GM12878 (cell line): Measurements from ENCODE around the gene HDAC3. TPM values are rescaled to one million over a fixed set of nuclear protein-coding genes. Genes with fewer than 3 reads are reported as not detected.
A peak's percentile ranks its signal among the peaks of the same experiment; 100 is the strongest.

Experiments used
- ATAC-seq: fragments of 200-7000 bp; cut with Tn5 transposase; 3 replicates; pipeline ENCODE4 v1.9.1; 2020; ENCODE audit warnings: mild to moderate bottlenecking, moderate library complexity
- BruUV-seq: library from RNA; stranded (reverse); fragments of 400-500 nt; replicated peaks from 2 replicates; lab custom pipeline; 2021; lab: Mats Ljungman, UMichigan
- CTCF ChIA-PET: fragments of 300-600 bp; sonication (Branson Sonifier 250); formaldehyde crosslinking; extraction: SDS; loops from one replicate; lab custom pipeline; 2021; ENCODE audit warnings: inconsistent platforms; lab: Yijun Ruan, JAX
- POLR2A ChIA-PET: fragments of 350-600 bp; formaldehyde crosslinking; extraction: SDS; loops from one replicate; lab custom pipeline; 2021; ENCODE audit warnings: inconsistent platforms; lab: Charles Lee
- RAD21 ChIA-PET: fragments of 300-600 bp; sonication (Branson Sonifier 250); formaldehyde crosslinking; loops from one replicate; lab custom pipeline; 2023; ENCODE audit warnings: antibody characterized with exemption; ENCODE audit not compliant: unreplicated experiment; lab: Charles Lee
- SMC1A ChIA-PET: fragments of 300-600 bp; sonication (Branson Sonifier 250); formaldehyde crosslinking; loops from one replicate; lab custom pipeline; 2023; ENCODE audit not compliant: unreplicated experiment, uncharacterized antibody; lab: Charles Lee
- DNase-seq: peaks from one replicate; pipeline ENCODE4 v3.0.0-alpha.2; 2011; ENCODE audit warnings: low read depth, low spot score
- FAIRE-seq: peaks from 3 replicates; lab custom pipeline; 2011; peaks lifted over from hg19 to GRCh38; lab: Jason Lieb, UNC
- H2AFZ ChIP-seq: 2 replicates; pipeline ENCODE4 v1.6.0; 2011; ENCODE audit warnings: low read depth, low read length, control low read depth; ENCODE audit not compliant: control insufficient read depth
- H3K27ac ChIP-seq: 2 replicates; pipeline ENCODE4 v1.5.1; 2011; ENCODE audit warnings: control low read depth; ENCODE audit not compliant: control insufficient read depth, insufficient read depth
- H3K27me3 ChIP-seq, 2 experiments: replicated peaks in 1 of 2; 2 replicates each; pipeline versions ENCODE4 v1.6.0 to v1.6.1; 2011; ENCODE audit warnings: low read length in 1 of 2; ENCODE audit not compliant: control insufficient read depth in 2 of 2, insufficient read depth in 2 of 2
- H3K36me3 ChIP-seq, 2 experiments: 2 replicates each; pipeline ENCODE4 v1.5.1; 2011; ENCODE audit warnings: low read length in 1 of 2; ENCODE audit not compliant: control insufficient read depth in 2 of 2, insufficient read depth in 2 of 2
- H3K4me1 ChIP-seq: 2 replicates; pipeline ENCODE4 v1.6.1; 2011; ENCODE audit warnings: mild to moderate bottlenecking, low read length, moderate library complexity, mixed read lengths; ENCODE audit not compliant: control insufficient read depth, insufficient read depth
- H3K4me2 ChIP-seq: 2 replicates; pipeline ENCODE4 v1.6.0; 2011; ENCODE audit warnings: control low read depth; ENCODE audit not compliant: control insufficient read depth, insufficient read depth
- H3K4me3 ChIP-seq: fragments of 200-600 bp; sonication (generic); 2 replicates; pipeline ENCODE4 v1.5.1; 2016
- H3K79me2 ChIP-seq: 2 replicates; pipeline ENCODE4 v1.6.0; 2011; ENCODE audit warnings: low read length; ENCODE audit not compliant: control insufficient read depth, insufficient read depth
- H3K9ac ChIP-seq: 2 replicates; pipeline ENCODE4 v1.8.0; 2011; ENCODE audit warnings: low read length, control low read depth, mixed read lengths; ENCODE audit not compliant: control insufficient read depth, insufficient read depth
- H3K9me3 ChIP-seq: replicated peaks from 3 replicates; pipeline ENCODE4 v1.5.1; 2011; ENCODE audit warnings: mild to moderate bottlenecking, low read length; ENCODE audit not compliant: control insufficient read depth, insufficient read depth
- H4K20me1 ChIP-seq: 2 replicates; pipeline ENCODE4 v1.6.0; 2011; ENCODE audit not compliant: control insufficient read depth, insufficient read depth
- CBFB ChIP-seq: IDR thresholded peaks from 2 replicates; pipeline ENCODE4 v1.6.1; 2016; ENCODE audit warnings: antibody characterized with exemption, low read depth
- HDGF ChIP-seq: fragments of 450-650 bp; IDR thresholded peaks from 2 replicates; pipeline ENCODE4 v1.6.1; 2016; ENCODE audit warnings: antibody characterized with exemption
- HSF1 ChIP-seq: fragments of 150-350 bp; IDR thresholded peaks from 2 replicates; pipeline ENCODE4 v1.6.1; 2014; ENCODE audit warnings: mild to moderate bottlenecking, low read depth, low read length
- IKZF2 ChIP-seq, 2 experiments: fragments of 450-650 bp; IDR thresholded peaks; 2 replicates each; pipeline ENCODE4 v1.6.1; 2017; ENCODE audit warnings: mild to moderate bottlenecking in 2 of 2, moderate library complexity in 2 of 2
- MEF2A ChIP-seq: IDR thresholded peaks from 2 replicates; pipeline ENCODE4 v1.6.1; 2011; ENCODE audit warnings: low read depth, mild to moderate bottlenecking, low read length, moderate library complexity; ENCODE audit not compliant: insufficient read depth
- MLLT1 ChIP-seq: fragments of 450-650 bp; IDR thresholded peaks from 2 replicates; pipeline ENCODE4 v1.6.1; 2016; ENCODE audit warnings: mild to moderate bottlenecking
- MTA2 ChIP-seq: fragments of 450-650 bp; IDR thresholded peaks from 2 replicates; pipeline ENCODE4 v1.6.1; 2016; ENCODE audit warnings: low read depth, mild to moderate bottlenecking, moderate library complexity
- NBN ChIP-seq: fragments of 450-650 bp; IDR thresholded peaks from 2 replicates; pipeline ENCODE4 v1.6.1; 2016
- RB1 ChIP-seq: fragments of 450-650 bp; formaldehyde crosslinking; IDR thresholded peaks from 2 replicates; pipeline ENCODE4 v1.6.1; 2017; ENCODE audit warnings: mild to moderate bottlenecking, borderline replicate concordance
- RELB ChIP-seq: fragments of 450-650 bp; IDR thresholded peaks from 2 replicates; pipeline ENCODE4 v1.6.1; 2017; ENCODE audit warnings: low read depth, mild to moderate bottlenecking, moderate library complexity
- SREBF2 ChIP-seq: IDR thresholded peaks from 2 replicates; pipeline ENCODE4 v1.6.1; 2012; ENCODE audit warnings: mild to moderate bottlenecking, low read length
- TBL1XR1 ChIP-seq: IDR thresholded peaks from 2 replicates; pipeline ENCODE4 v1.6.1; 2012; ENCODE audit warnings: low read depth, low read length, improper control_type of control experiment
- ZBED1 ChIP-seq: IDR thresholded peaks from 2 replicates; pipeline ENCODE4 v1.6.1; 2016; ENCODE audit warnings: borderline replicate concordance
- ZBTB40 ChIP-seq: fragments of 450-650 bp; IDR thresholded peaks from 2 replicates; pipeline ENCODE4 v1.6.1; 2016; ENCODE audit warnings: mild to moderate bottlenecking, moderate library complexity, borderline replicate concordance
- WGBS: methylation state at CpG from one replicate; pipeline ENCODE4 v1.1.6; 2016; ENCODE audit warnings: low lambda C conversion rate; ENCODE audit not compliant: insufficient replicate concordance, insufficient coverage; ENCODE audit errors: missing lambda C conversion rate; 5-methylcytosine and 5-hydroxymethylcytosine counted together
- in situ Hi-C: fragments of 300-500 bp; cut with MboI; formaldehyde crosslinking; loops from 9 replicates; pipeline ENCODE4 v1.14.3; 2018; ENCODE audit warnings: mixed read lengths
- intact Hi-C: fragments of 100-400 bp; cut with micrococcal nuclease; formaldehyde crosslinking; loops from one replicate; pipeline ENCODE4 v1.14.2; 2022; ENCODE audit not compliant: unreplicated experiment
- polyA plus RNA-seq, 11 experiments: library from polyadenylated mRNA; depleted of rRNA in 4 of 11; unstranded in 6 of 11; stranded (reverse) in 5 of 11; fragments of >200 nt; fragmentation: Nextera tagmentation in 4 of 11; fragmentation: Illumina TruSeq in 1 of 11; extraction: Ambion mirVana in 4 of 11; extraction: Trizol in 1 of 11; gene quantifications; 1 replicate in 1 of 11; 2 replicates in 10 of 11; pipeline versions ENCODE4 v1.2.1 to v1.2.3, GENCODE V29; 2011 to 2016; ENCODE audit warnings: inconsistent platforms in 2 of 11, missing spikeins in 2 of 11, low read depth in 1 of 11
- total RNA-seq, 4 experiments: library from RNA; depleted of rRNA in 3 of 4; stranded (reverse); fragments of >200 nt in 3 of 4; fragmentation: Illumina TruSeq in 1 of 4; extraction: Trizol in 1 of 4; gene quantifications; 2 replicates each; pipeline versions ENCODE4 v1.2.1 to v1.2.3, GENCODE V29; 2013 to 2021

The HDAC3 gene
- total and polyA plus RNA-seq, 10 of the 15 experiments (the other 5 are each of a cell fraction or from before 2014, with no cell fraction given), result 62.2 to 140 (median 112) TPM

- CTCF ChIA-PET, result interaction anchor here (0.7 to 15.5 kb wide), 23 partner anchors 13 to 351 kb away, joined by 3 to 517 read pairs (median 7); partner anchors contain the start of genes FCHSD1, HDAC3, PCDHGA10 and RELL2
- no peak for FAIRE-seq
- RAD21 ChIA-PET, result interaction anchor here (0.7 to 9.9 kb wide), 17 partner anchors 11 to 352 kb away, joined by 3 to 299 read pairs (median 10); partner anchors contain the start of genes FCHSD1, HDAC3 and RELL2
- H3K9me3 ChIP-seq, result no peaks in the 10 kb centered on the region
- ATAC-seq, result peak; percentile 58
- BruUV-seq, result no TSS peak
- POLR2A ChIA-PET, result interaction anchor here (1.0 to 13.9 kb wide), 13 partner anchors 10 to 351 kb away, joined by 3 to 215 read pairs (median 11); partner anchors contain the start of genes FCHSD1, HDAC3, RELL2 and RNF14
- DNase-seq, result no peak
- H3K36me3 ChIP-seq, result peaks cover 5 to 18% of the 10 kb centered on the region in 2 experiments
- peak overlapping the region; percentile 60 for H2AFZ ChIP-seq
- peaks cover 49% of the 10 kb centered on the region for H3K79me2 ChIP-seq
- H4K20me1 ChIP-seq, result no peaks in the 10 kb centered on the region
- peak overlapping the region; percentile 89 for H3K4me3 ChIP-seq
- H3K4me1 ChIP-seq, result peaks cover 10% of the 10 kb centered on the region
- no peaks in the 10 kb centered on the region for H3K27me3 ChIP-seq
- H3K9ac ChIP-seq, result peak overlapping the region; percentile 87
- H3K27ac ChIP-seq, result peak overlapping the region; percentile 84
- intact Hi-C loops (loop anchor here (2.0 to 10.0 kb wide), 2 partner anchors 17 to 903 kb away; no protein-coding TSS in a partner anchor), in situ Hi-C loops (loop anchor here (25.0 kb wide), 2 partner anchors 1206 to 1581 kb away; partner anchors contain the start of genes ANKHD1 and NRG2)
- WGBS, result 1% methylated on average over 31 of the region's 36 CpGs
- peak overlapping the region; percentile 91 for H3K4me2 ChIP-seq
- SMC1A ChIA-PET, result interaction anchor here (1.2 to 14.0 kb wide), 14 partner anchors 13 to 306 kb away, joined by 3 to 245 read pairs (median 7); partner anchors contain the start of genes DELE1, FCHSD1, HDAC3 and PCDHGA10
- TF ChIP-seq ZBTB40 (peak; percentile 85), HDGF (peak; percentile 75), RB1 (no peak), HSF1 (no peak), ZBED1 (no peak), SREBF2 (no peak), CBFB (no peak), MEF2A (no peak), TBL1XR1 (0 out of 2 replicates have a peak, but pooled peaks have one; percentile 5), MLLT1 (peak; percentile 68), NBN (peak; percentile 80), MTA2 (peak; percentile 34; the same call in 1 of the 2 replicates), RELB (peak; percentile 73), IKZF2 (IDR thresholded peaks at IDR 0.05) (peak; percentile 61 to 66)
Measured at GRCh38 chr5:141618030-141618803, 18.4 kb downstream of the HDAC3 start.
